GM23248 (cell line): Measurements from ENCODE around the gene PKNOX2. TPM values are rescaled to one million over a fixed set of nuclear protein-coding genes. Genes with fewer than 3 reads are reported as not detected.

Experiments used
- DNase-seq: peaks from one replicate; pipeline ENCODE4 v3.0.0-alpha.2; 2015
- H2AFZ ChIP-seq: fragments of 200-600 bp; sonication (generic); 2 replicates; pipeline ENCODE4 v1.6.1; 2016; ENCODE audit warnings: antibody characterized with exemption
- H3F3A ChIP-seq: fragments of 200-600 bp; sonication (generic); 2 replicates; pipeline ENCODE4 v1.6.1; 2016; ENCODE audit warnings: mild to moderate bottlenecking, antibody characterized with exemption, mixed run types; ENCODE audit not compliant: insufficient read depth
- H3K27ac ChIP-seq: fragments of 200-600 bp; sonication (generic); 2 replicates; pipeline ENCODE4 v1.5.1; 2016; ENCODE audit warnings: mild to moderate bottlenecking
- H3K27me3 ChIP-seq: fragments of 200-600 bp; sonication (generic); replicated peaks from 2 replicates; pipeline ENCODE4 v1.6.1; 2016; ENCODE audit warnings: mild to moderate bottlenecking; ENCODE audit not compliant: insufficient read depth
- H3K36me3 ChIP-seq: fragments of 200-600 bp; sonication (generic); 2 replicates; pipeline ENCODE4 v1.6.1; 2016; ENCODE audit warnings: low read depth, mild to moderate bottlenecking
- H3K4me1 ChIP-seq: fragments of 200-600 bp; sonication (generic); 2 replicates; pipeline ENCODE4 v1.6.1; 2016; ENCODE audit warnings: mild to moderate bottlenecking; ENCODE audit not compliant: insufficient read depth
- H3K4me2 ChIP-seq: fragments of 200-600 bp; sonication (generic); one replicate; pipeline ENCODE4 v1.6.1; 2016; ENCODE audit warnings: mild to moderate bottlenecking; ENCODE audit not compliant: unreplicated experiment
- H3K4me3 ChIP-seq: fragments of 200-600 bp; sonication (generic); 2 replicates; pipeline ENCODE4 v1.5.1; 2016; ENCODE audit warnings: mild to moderate bottlenecking
- H3K79me2 ChIP-seq: fragments of 200-600 bp; sonication (generic); 2 replicates; pipeline ENCODE4 v1.6.1; 2016; ENCODE audit warnings: mild to moderate bottlenecking; ENCODE audit not compliant: insufficient read depth
- H3K9ac ChIP-seq: fragments of 200-600 bp; sonication (generic); 2 replicates; pipeline ENCODE4 v1.6.1; 2016; ENCODE audit warnings: mild to moderate bottlenecking
- H3K9me2 ChIP-seq: fragments of 200-600 bp; sonication (generic); 2 replicates; pipeline ENCODE4 v1.6.1; 2016; ENCODE audit warnings: mixed run types, mild to moderate bottlenecking, moderate library complexity; ENCODE audit not compliant: insufficient read depth
- H3K9me3 ChIP-seq: fragments of 200-600 bp; sonication (generic); one replicate; pipeline ENCODE4 v1.6.1; 2017; ENCODE audit warnings: low read depth
- H4K20me1 ChIP-seq: fragments of 200-600 bp; sonication (generic); 2 replicates; pipeline ENCODE4 v1.6.0; 2016; ENCODE audit not compliant: insufficient read depth
- EZH2 ChIP-seq: fragments of 200-600 bp; sonication (generic); IDR thresholded peaks from 2 replicates; pipeline ENCODE4 v1.6.1; 2018; ENCODE audit warnings: antibody characterized with exemption, mild to moderate bottlenecking; ENCODE audit not compliant: insufficient read depth, poor library complexity, severe bottlenecking
- EZH2phosphoT487 ChIP-seq: fragments of 200-600 bp; sonication (generic); IDR thresholded peaks from 2 replicates; pipeline ENCODE4 v1.6.1; 2018; ENCODE audit warnings: antibody characterized with exemption, moderate library complexity, mild to moderate bottlenecking, low read depth; ENCODE audit not compliant: insufficient read depth
- WGBS, 2 experiments: methylation state at CpG; one replicate each; pipeline ENCODE4 v1.1.6; 2015 to 2017; ENCODE audit warnings: low lambda C conversion rate in 2 of 2, low coverage in 1 of 2; ENCODE audit errors: missing lambda C conversion rate in 2 of 2; 5-methylcytosine and 5-hydroxymethylcytosine counted together
- in situ Hi-C: fragments of 300-500 bp; cut with MboI; formaldehyde crosslinking; loops from 2 replicates; pipeline ENCODE4 v1.15.0; 2020
- polyA plus RNA-seq: library from polyadenylated mRNA; unstranded; fragments of >200 nt; fragmentation: Nextera tagmentation; extraction: Ambion mirVana; gene quantifications from 2 replicates; pipeline ENCODE4 v1.2.1, GENCODE V29; 2016
- total RNA-seq: library from RNA; depleted of rRNA; stranded (reverse); fragments of >200 nt; shearing (Covaris generic); gene quantifications from 2 replicates; pipeline ENCODE4 v1.2.3, GENCODE V29; 2014

PKNOX2 gene
- total and polyA plus RNA-seq, 2 experiments from 2014 or later: 0.21 to 0.76 TPM

DNA sequence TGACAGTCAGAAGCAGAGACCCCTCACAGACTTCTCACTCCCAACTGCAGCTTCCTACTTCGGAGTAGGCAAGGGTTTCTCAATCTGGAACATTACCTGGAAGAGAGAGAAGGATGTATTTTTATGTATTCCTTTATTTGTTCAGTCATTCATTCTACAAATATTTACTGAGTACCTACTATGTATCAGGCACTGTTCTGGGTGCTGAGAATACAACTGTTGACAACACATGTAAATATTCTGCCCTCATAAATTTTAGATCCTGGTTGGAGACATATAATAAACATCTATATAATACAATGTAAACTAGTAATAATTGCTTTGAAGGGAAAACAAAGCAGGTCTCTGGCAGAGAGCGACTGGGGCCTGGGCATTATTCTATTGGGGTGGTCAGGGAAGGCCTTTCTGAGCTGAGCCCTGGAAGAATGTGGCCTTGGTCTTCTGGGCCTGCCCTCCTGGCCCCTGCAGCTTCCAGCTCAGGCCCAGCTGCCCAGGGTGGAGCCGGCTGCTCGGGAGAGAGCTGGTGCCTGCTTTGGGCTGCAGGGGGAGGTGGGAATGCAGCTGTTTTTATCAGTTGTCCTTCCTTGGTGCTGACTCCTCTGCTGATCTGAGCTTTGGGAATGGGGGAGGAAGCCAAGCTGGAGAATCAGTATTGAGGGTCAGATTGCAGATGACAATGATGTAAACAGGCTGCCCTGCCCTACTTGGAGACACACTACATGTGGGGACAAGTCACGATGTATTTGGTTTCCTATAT lies 46.8 kb downstream of the PKNOX2 start:
- in situ Hi-C loops: no loop called here
- H2AFZ ChIP-seq: no peak overlapping the region
- H3K4me2 ChIP-seq: no peak overlapping the region
- H3K9me3 ChIP-seq: no peaks in the 10 kb centered on the region
- peaks cover 28% of the 10 kb centered on the region for H3K27me3 ChIP-seq
- H3K36me3 ChIP-seq: no peaks in the 10 kb centered on the region
- WGBS, 2 experiments: 49 to 52% methylated on average over 5 of the region's 5 CpGs
- no peak overlapping the region for H3K9ac ChIP-seq
- H3K9me2 ChIP-seq: no peaks in the 10 kb centered on the region
- no peaks in the 10 kb centered on the region for H3F3A ChIP-seq
- H3K27ac ChIP-seq: no peak overlapping the region
- DNase-seq: no peak
- H3K79me2 ChIP-seq: no peaks in the 10 kb centered on the region
- no peaks in the 10 kb centered on the region for H3K4me1 ChIP-seq
- H3K4me3 ChIP-seq: no peak overlapping the region
- no peaks in the 10 kb centered on the region for H4K20me1 ChIP-seq
- TF ChIP-seq EZH2phosphoT487: no peak
- TF ChIP-seq EZH2: no peak

DNA sequence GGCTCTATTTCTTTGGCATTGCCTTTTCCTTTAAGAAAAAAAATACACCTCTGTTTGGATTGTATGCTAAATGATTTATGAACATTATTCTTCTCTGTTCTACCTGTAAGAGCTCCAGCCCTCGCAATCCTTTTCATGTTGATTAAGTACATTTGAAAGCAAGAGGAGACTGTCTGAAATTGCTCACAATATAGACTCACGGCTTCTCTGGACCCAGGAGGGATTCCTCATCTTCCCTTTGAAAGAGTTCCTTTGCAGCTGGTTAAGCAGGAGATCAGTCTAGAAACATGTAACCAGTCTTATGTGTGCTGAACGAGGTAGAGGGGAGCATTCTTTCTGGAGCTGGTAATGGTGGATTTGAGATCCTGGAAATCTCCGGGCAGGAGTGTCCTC lies 47.4 kb downstream of the PKNOX2 start:
- H3K4me2 ChIP-seq: no peak overlapping the region
- WGBS, 2 experiments: 57 to 61% methylated on average over 4 of the region's 4 CpGs

GRCh38 chr11:125214601-125215565 lies 50.3 kb downstream of the PKNOX2 start:
- no peak overlapping the region for H2AFZ ChIP-seq
- TF ChIP-seq EZH2phosphoT487 (no peak), EZH2 (no peak)

More for the DNA sequence above, 47.4 kb downstream of the PKNOX2 start:
- Histone ChIP-seq H3K36me3 (no peaks in the 10 kb centered on the region), H3K9me3 (no peaks in the 10 kb centered on the region), H3K9ac (no peak overlapping the region), H3K4me3 (no peak overlapping the region), H3K79me2 (no peaks in the 10 kb centered on the region), H3K4me1 (no peaks in the 10 kb centered on the region), H3K27ac (no peak overlapping the region), H3K27me3 (peaks cover 28% of the 10 kb centered on the region), H3F3A (no peaks in the 10 kb centered on the region), H2AFZ (no peak overlapping the region), H3K9me2 (no peaks in the 10 kb centered on the region), H4K20me1 (no peaks in the 10 kb centered on the region)
- TF ChIP-seq EZH2phosphoT487 (no peak), EZH2 (no peak)
- in situ Hi-C loops: no loop called here
- DNase-seq: no peak

DNA sequence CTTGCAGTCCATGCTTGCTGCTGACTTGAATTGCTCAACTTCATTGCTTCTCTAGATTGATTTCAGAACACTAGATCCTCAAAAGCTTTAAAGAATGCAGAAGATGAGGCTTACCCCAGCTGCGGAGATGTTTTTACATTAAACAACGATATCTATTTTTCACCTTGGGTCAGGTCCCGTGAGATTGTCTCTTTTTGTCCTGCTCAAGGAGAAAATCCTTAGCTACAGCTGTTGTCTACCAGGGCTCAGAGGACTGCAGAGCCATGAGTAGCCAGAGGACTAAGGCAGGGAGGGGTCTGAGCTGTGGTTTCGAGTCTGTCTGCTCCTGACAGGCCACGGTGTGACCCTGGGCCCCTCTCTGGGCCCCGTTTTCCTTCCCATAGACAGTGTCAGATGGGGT lies 51.4 kb downstream of the PKNOX2 start:
- no peaks in the 10 kb centered on the region for H3K4me1 ChIP-seq
- H3F3A ChIP-seq: no peaks in the 10 kb centered on the region
- H3K27me3 ChIP-seq: peaks cover 27% of the 10 kb centered on the region
- H3K9me2 ChIP-seq: no peaks in the 10 kb centered on the region
- 58 to 65% methylated on average over 6 of the region's 6 CpGs for WGBS, 2 experiments
- no peak overlapping the region for H3K4me3 ChIP-seq
- H3K27ac ChIP-seq: no peak overlapping the region
- no peaks in the 10 kb centered on the region for H4K20me1 ChIP-seq
- in situ Hi-C loops: no loop called here
- no peak overlapping the region for H3K4me2 ChIP-seq
- no peaks in the 10 kb centered on the region for H3K79me2 ChIP-seq
- H2AFZ ChIP-seq: no peak overlapping the region
- H3K36me3 ChIP-seq: no peaks in the 10 kb centered on the region
- no peak for DNase-seq
- H3K9ac ChIP-seq: no peak overlapping the region
- H3K9me3 ChIP-seq: no peaks in the 10 kb centered on the region
- no peak for TF ChIP-seq EZH2
- no peak for TF ChIP-seq EZH2phosphoT487

More at GRCh38 chr11:125214601-125215565, 50.3 kb downstream of the PKNOX2 start:
- Histone ChIP-seq H3F3A (no peaks in the 10 kb centered on the region), H3K4me3 (no peak overlapping the region), H3K4me1 (no peaks in the 10 kb centered on the region), H4K20me1 (no peaks in the 10 kb centered on the region), H3K36me3 (no peaks in the 10 kb centered on the region), H3K27ac (no peak overlapping the region), H3K79me2 (no peaks in the 10 kb centered on the region), H3K4me2 (no peak overlapping the region), H3K27me3 (peaks cover 27% of the 10 kb centered on the region), H3K9ac (no peak overlapping the region), H3K9me3 (no peaks in the 10 kb centered on the region), H3K9me2 (no peaks in the 10 kb centered on the region)
- 29 to 30% methylated on average over 18 of the region's 18 CpGs for WGBS, 2 experiments
- in situ Hi-C loops: no loop called here
- DNase-seq: no peak
